K562 (cell line): ENCODE data around the gene COASY. TPM values are rescaled to one million over a fixed set of nuclear protein-coding genes. Genes with fewer than 3 reads are reported as not detected.

ENCODE experiments used
- BCOR ChIP-seq: fragments of 450-650 bp; IDR thresholded peaks from 2 replicates; pipeline ENCODE4 v1.6.1; 2016
- EWSR1 ChIP-seq: fragments of 450-650 bp; IDR thresholded peaks from 2 replicates; pipeline ENCODE4 v1.6.1; 2018; ENCODE audit warnings: borderline replicate concordance, mild to moderate bottlenecking, low read depth, moderate library complexity; ENCODE audit not compliant: partially characterized antibody
- FIP1L1 ChIP-seq: fragments of 200-400 bp; formaldehyde crosslinking; IDR thresholded peaks from 2 replicates; pipeline ENCODE4 v1.6.1; 2018; ENCODE audit warnings: mild to moderate bottlenecking, low read depth, low read length; ENCODE audit not compliant: poor library complexity, severe bottlenecking
- FOS ChIP-seq: IDR thresholded peaks from 3 replicates; pipeline ENCODE4 v1.6.1; 2011; ENCODE audit not compliant: insufficient read length; ENCODE audit errors: extremely low read depth
- GTF2E2 ChIP-seq: fragments of 200-800 bp; sonication (Bioruptor generic); IDR thresholded peaks from 2 replicates; pipeline ENCODE4 v1.6.1; 2016; ENCODE audit warnings: missing genetic modification characterization, missing compliant biosample characterization
- KAT2B ChIP-seq: IDR thresholded peaks from one replicate; pipeline ENCODE4 v1.6.1; 2012; ENCODE audit warnings: low read depth, mild to moderate bottlenecking, control low read depth, inconsistent platforms, low read length, moderate library complexity
- NELFE ChIP-seq: IDR thresholded peaks from 2 replicates; pipeline ENCODE4 v1.6.1; 2011; ENCODE audit warnings: mild to moderate bottlenecking; ENCODE audit not compliant: insufficient read depth, insufficient read length
- SMARCC2 ChIP-seq: fragments of 450-650 bp; IDR thresholded peaks from 2 replicates; pipeline ENCODE4 v1.6.1; 2017; ENCODE audit warnings: antibody characterized with exemption, moderate library complexity, mild to moderate bottlenecking, low read depth
- TEAD4 ChIP-seq, 2 experiments: sonication (generic) in 1 of 2; formaldehyde crosslinking in 1 of 2; IDR thresholded peaks; 2 replicates each; pipeline versions ENCODE4 v1.6.1 to v1.8.0; 2012 to 2022; ENCODE audit warnings: borderline replicate concordance in 1 of 2, inconsistent platforms in 1 of 2, low read length in 1 of 2, mild to moderate bottlenecking in 1 of 2, missing genetic modification reagents in 1 of 2
- TFAM ChIP-seq: fragments of 250-450 bp; sonication (Bioruptor Pico); conservative IDR thresholded peaks from 2 replicates; pipeline ENCODE4 v1.5.0; 2021; ENCODE audit warnings: mild to moderate bottlenecking, moderate library complexity
- YY1 ChIP-seq, 3 experiments: IDR thresholded peaks; 2 replicates each; pipeline ENCODE4 v1.6.1; 2011; ENCODE audit warnings: low read length in 2 of 3, mild to moderate bottlenecking in 2 of 3, moderate library complexity in 2 of 3, borderline replicate concordance in 1 of 3, control low read depth in 1 of 3, low read depth in 1 of 3; ENCODE audit not compliant: insufficient read depth in 3 of 3, insufficient replicate concordance in 2 of 3, control insufficient read depth in 1 of 3, insufficient read length in 1 of 3; ENCODE audit errors: extremely low read depth in 1 of 3
- ZBTB7A ChIP-seq: IDR thresholded peaks from 2 replicates; pipeline ENCODE4 v1.6.1; 2011; ENCODE audit warnings: low read depth, mild to moderate bottlenecking, low read length, moderate library complexity, borderline replicate concordance; ENCODE audit not compliant: control insufficient read depth
- ZFP1 ChIP-seq: fragments of 450-650 bp; formaldehyde crosslinking; IDR thresholded peaks from 2 replicates; pipeline ENCODE4 v1.4.0; 2020; ENCODE audit warnings: mild to moderate bottlenecking, mixed read lengths
- ZNF23 ChIP-seq: fragments of 250-450 bp; sonication (Bioruptor Pico); IDR thresholded peaks from 2 replicates; pipeline ENCODE4 v1.4.0; 2020; ENCODE audit warnings: mild to moderate bottlenecking
- ZNF253 ChIP-seq: fragments of 250-450 bp; sonication (Bioruptor Pico); conservative IDR thresholded peaks from 2 replicates; pipeline ENCODE4 v1.6.1; 2021; ENCODE audit warnings: mild to moderate bottlenecking
- ZNF696 ChIP-seq: fragments of 250-450 bp; sonication (Bioruptor Pico); conservative IDR thresholded peaks from 2 replicates; pipeline ENCODE4 v1.4.0; 2020; ENCODE audit warnings: mild to moderate bottlenecking, moderate library complexity
- polyA plus RNA-seq, 8 experiments: library from polyadenylated mRNA; depleted of rRNA in 4 of 8; stranded (reverse) in 5 of 8; unstranded in 3 of 8; fragments of >200 nt; fragmentation: Nextera tagmentation in 2 of 8; fragmentation: Illumina TruSeq in 1 of 8; extraction: Ambion mirVana in 2 of 8; extraction: Trizol in 1 of 8; gene quantifications; 2 replicates each; pipeline versions ENCODE4 v1.2.1 to v1.2.3, GENCODE V29; 2011 to 2014; ENCODE audit warnings: inconsistent platforms in 1 of 8, missing spikeins in 1 of 8
- total RNA-seq, 7 experiments: library from RNA; depleted of rRNA in 6 of 7; stranded (reverse); fragments of >200 nt in 6 of 7; fragmentation: Illumina TruSeq in 2 of 7; extraction: Trizol in 2 of 7; gene quantifications; 2 replicates each; pipeline versions ENCODE4 v1.2.1 to v1.2.3, GENCODE V29; 2011 to 2021; ENCODE audit warnings: low replicate concordance in 1 of 7
- TF ChIP-seq, protein P1 (sequence below): fragments of 450-650 bp; formaldehyde crosslinking; IDR thresholded peaks from 2 replicates; pipeline ENCODE4 v1.4.0; 2020; ENCODE audit warnings: mild to moderate bottlenecking, moderate library complexity
- TF ChIP-seq, protein P2 (sequence below): fragments of 450-650 bp; formaldehyde crosslinking; IDR thresholded peaks from 2 replicates; pipeline ENCODE4 v1.4.0; 2022; ENCODE audit warnings: missing genetic modification characterization
- TF ChIP-seq, protein P3 (sequence below): IDR thresholded peaks from 3 replicates; pipeline ENCODE4 v1.6.1; 2011; ENCODE audit warnings: borderline replicate concordance, mild to moderate bottlenecking, moderate library complexity; ENCODE audit not compliant: insufficient read length; ENCODE audit errors: extremely low read depth
- TF ChIP-seq, protein P4 (sequence below): sonication (generic); formaldehyde crosslinking; IDR thresholded peaks from 2 replicates; pipeline ENCODE4 v1.8.0; 2022; ENCODE audit warnings: mild to moderate bottlenecking, missing genetic modification reagents

COASY gene
- total and polyA plus RNA-seq, 9 of the 15 experiments (the other 6 are each of a cell fraction or from before 2014, with no cell fraction given): 25.4 to 175 (median 62.3) TPM

DNA sequence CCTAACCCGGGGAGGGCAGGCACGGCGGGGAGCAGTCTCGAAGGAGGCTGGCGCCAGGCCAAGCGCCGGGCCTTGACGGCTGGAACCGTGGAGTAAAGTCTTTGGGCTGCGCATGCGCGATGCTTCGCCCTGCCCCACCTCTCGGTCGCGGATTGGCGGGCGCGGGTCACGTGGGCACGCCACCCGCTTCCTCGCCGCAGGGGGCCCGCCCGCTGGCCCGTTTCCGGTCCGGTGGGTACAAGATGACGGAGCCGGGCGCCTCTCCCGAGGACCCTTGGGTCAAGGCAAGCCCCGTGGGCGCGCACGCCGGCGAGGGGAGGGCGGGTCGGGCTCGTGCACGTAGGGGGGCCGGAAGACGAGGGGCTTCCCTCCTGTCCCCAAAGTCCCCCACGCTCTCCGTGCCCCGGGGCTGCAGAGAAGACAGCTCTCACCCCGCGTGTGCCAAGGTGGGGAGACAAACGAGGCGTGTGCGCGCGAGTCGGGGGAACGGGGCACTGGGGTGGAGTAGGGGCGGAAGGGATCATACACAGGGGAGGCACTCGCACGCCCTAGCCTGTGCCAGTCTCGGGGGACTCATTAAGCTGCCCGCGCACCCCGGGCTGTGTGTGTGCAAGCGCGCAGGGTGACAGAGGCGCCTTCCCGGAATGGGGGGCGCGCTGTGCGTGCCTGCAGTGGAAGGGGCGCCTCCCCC is 5.1 kb downstream of the COASY start, which contains the start of gene MLX (continued):
- TF ChIP-seq, protein P1, sequence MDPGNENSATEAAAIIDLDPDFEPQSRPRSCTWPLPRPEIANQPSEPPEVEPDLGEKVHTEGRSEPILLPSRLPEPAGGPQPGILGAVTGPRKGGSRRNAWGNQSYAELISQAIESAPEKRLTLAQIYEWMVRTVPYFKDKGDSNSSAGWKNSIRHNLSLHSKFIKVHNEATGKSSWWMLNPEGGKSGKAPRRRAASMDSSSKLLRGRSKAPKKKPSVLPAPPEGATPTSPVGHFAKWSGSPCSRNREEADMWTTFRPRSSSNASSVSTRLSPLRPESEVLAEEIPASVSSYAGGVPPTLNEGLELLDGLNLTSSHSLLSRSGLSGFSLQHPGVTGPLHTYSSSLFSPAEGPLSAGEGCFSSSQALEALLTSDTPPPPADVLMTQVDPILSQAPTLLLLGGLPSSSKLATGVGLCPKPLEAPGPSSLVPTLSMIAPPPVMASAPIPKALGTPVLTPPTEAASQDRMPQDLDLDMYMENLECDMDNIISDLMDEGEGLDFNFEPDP: no peak
- TF ChIP-seq SMARCC2 (no peak), EWSR1 (no peak), BCOR (no peak), TFAM (CRISPR knock-in tag) (no peak), ZFP1 (CRISPR knock-in tag) (no peak), ZNF23 (CRISPR knock-in tag) (no peak), ZNF253 (CRISPR knock-in tag) (no peak), FOS (peak; percentile 71), YY1 (IDR thresholded peaks at IDR 0.05; ENCODE audit: borderline replicate concordance in 1 of 3, control insufficient read depth in 1 of 3, extremely low read depth in 1 of 3, insufficient read depth in 3 of 3, insufficient read length in 1 of 3, insufficient replicate concordance in 2 of 3, low read depth in 1 of 3, low read length in 2 of 3) (no peak), FIP1L1 (peak; percentile 88), NELFE (no peak), ZBTB7A (peak; percentile 52; the same call in 1 of the 2 replicates), GTF2E2 (no peak), TEAD4 (IDR thresholded peaks at IDR 0.05; ENCODE audit: low read length) (no peak), TEAD4 (CRISPR knock-in tag; IDR thresholded peaks at IDR 0.05; ENCODE audit: borderline replicate concordance) (no peak), KAT2B (no peak), ZNF696 (no peak)
- TF ChIP-seq, protein P2, sequence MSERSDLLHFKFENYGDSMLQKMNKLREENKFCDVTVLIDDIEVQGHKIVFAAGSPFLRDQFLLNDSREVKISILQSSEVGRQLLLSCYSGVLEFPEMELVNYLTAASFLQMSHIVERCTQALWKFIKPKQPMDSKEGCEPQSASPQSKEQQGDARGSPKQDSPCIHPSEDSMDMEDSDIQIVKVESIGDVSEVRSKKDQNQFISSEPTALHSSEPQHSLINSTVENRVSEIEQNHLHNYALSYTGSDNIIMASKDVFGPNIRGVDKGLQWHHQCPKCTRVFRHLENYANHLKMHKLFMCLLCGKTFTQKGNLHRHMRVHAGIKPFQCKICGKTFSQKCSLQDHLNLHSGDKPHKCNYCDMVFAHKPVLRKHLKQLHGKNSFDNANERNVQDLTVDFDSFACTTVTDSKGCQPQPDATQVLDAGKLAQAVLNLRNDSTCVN: no peak
- TF ChIP-seq, protein P3, sequence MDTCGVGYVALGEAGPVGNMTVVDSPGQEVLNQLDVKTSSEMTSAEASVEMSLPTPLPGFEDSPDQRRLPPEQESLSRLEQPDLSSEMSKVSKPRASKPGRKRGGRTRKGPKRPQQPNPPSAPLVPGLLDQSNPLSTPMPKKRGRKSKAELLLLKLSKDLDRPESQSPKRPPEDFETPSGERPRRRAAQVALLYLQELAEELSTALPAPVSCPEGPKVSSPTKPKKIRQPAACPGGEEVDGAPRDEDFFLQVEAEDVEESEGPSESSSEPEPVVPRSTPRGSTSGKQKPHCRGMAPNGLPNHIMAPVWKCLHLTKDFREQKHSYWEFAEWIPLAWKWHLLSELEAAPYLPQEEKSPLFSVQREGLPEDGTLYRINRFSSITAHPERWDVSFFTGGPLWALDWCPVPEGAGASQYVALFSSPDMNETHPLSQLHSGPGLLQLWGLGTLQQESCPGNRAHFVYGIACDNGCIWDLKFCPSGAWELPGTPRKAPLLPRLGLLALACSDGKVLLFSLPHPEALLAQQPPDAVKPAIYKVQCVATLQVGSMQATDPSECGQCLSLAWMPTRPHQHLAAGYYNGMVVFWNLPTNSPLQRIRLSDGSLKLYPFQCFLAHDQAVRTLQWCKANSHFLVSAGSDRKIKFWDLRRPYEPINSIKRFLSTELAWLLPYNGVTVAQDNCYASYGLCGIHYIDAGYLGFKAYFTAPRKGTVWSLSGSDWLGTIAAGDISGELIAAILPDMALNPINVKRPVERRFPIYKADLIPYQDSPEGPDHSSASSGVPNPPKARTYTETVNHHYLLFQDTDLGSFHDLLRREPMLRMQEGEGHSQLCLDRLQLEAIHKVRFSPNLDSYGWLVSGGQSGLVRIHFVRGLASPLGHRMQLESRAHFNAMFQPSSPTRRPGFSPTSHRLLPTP: no peak
- TF ChIP-seq, protein P4, sequence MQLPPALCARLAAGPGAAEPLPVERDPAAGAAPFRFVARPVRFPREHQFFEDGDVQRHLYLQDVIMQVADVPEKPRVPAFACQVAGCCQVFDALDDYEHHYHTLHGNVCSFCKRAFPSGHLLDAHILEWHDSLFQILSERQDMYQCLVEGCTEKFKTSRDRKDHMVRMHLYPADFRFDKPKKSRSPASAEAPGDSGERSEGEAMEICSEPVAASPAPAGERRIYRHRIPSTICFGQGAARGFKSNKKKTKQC (CRISPR knock-in tag): no peak
